ENCODE measurements around the gene CD93. TPM values are rescaled to one million over a fixed set of nuclear protein-coding genes. Genes with fewer than 3 reads are reported as not detected.

CD93 gene
- total and polyA plus RNA-seq, 7 donors: 7.7 to 35.7 (median 17.6) TPM

- H3K4me1 ChIP-seq: peaks cover 20% of the 10 kb centered on the region
- no peaks in the 10 kb centered on the region for H3K9me3 ChIP-seq
- H3K27me3 ChIP-seq (ENCODE audit: insufficient read depth in 3 of 3, low read length in 2 of 3): no peaks in the 10 kb centered on the region
- intact Hi-C loops (cut with DNase I): loop anchor here in 1 of 2 donors (2.0 kb wide), 1 partner anchor 29 kb away; no protein-coding TSS in a partner anchor
- H3K36me3 ChIP-seq (ENCODE audit: insufficient read depth in 1 of 2, low read depth in 1 of 2): no peaks in the 10 kb centered on the region
- no peak overlapping the region for H3K4me3 ChIP-seq
- ATAC-seq: no peak
- no peak overlapping the region for H3K27ac ChIP-seq
- no peak for TF ChIP-seq CTCF (IDR thresholded peaks at IDR 0.05)
- 89 to 94% (median 92%) methylated on average over 3 of the region's 3 CpGs for WGBS, 3 donors
- no peak for DNase-seq
Measured at GRCh38 chr20:23095499-23095898, 9.4 kb upstream of the CD93 start.

GRCh38 chr20:23094927-23095326 lies 8.8 kb upstream of the CD93 start:
- Histone ChIP-seq H3K36me3 (ENCODE audit: insufficient read depth in 1 of 2, low read depth in 1 of 2) (no peaks in the 10 kb centered on the region), H3K27ac (no peak overlapping the region), H3K27me3 (ENCODE audit: insufficient read depth in 3 of 3, low read length in 2 of 3) (no peaks in the 10 kb centered on the region), H3K4me1 (peaks cover 20% of the 10 kb centered on the region), H3K4me3 (no peak overlapping the region), H3K9me3 (no peaks in the 10 kb centered on the region)
- no peak for TF ChIP-seq CTCF (IDR thresholded peaks at IDR 0.05)
- DNase-seq (no peak), ATAC-seq (no peak)
- WGBS, 3 donors: 94 to 97% (median 95%) methylated on average over 8 of the region's 8 CpGs
- intact Hi-C loops (cut with DNase I): loop anchor here in 1 of 2 donors (2.0 kb wide), 1 partner anchor 30 kb away; no protein-coding TSS in a partner anchor

GRCh38 chr20:23094213-23094896 lies 8.2 kb upstream of the CD93 start:
- TF ChIP-seq CTCF (IDR thresholded peaks at IDR 0.05): no peak
- H3K4me3 ChIP-seq: no peak overlapping the region
- H3K4me1 ChIP-seq: peaks cover 20% of the 10 kb centered on the region
- no peaks in the 10 kb centered on the region for H3K36me3 ChIP-seq (ENCODE audit: insufficient read depth in 1 of 2, low read depth in 1 of 2)
- intact Hi-C loops (cut with DNase I): loop anchor here in 1 of 2 donors (2.0 kb wide), 1 partner anchor 30 kb away; no protein-coding TSS in a partner anchor
- 68 to 84% (median 73%) methylated on average over 13 of the region's 13 CpGs for WGBS, 3 donors
- ATAC-seq (no peak), DNase-seq (no peak)
- no peaks in the 10 kb centered on the region for H3K27me3 ChIP-seq (ENCODE audit: insufficient read depth in 3 of 3, low read length in 2 of 3)
- no peak overlapping the region for H3K27ac ChIP-seq
- H3K9me3 ChIP-seq: no peaks in the 10 kb centered on the region

- intact Hi-C loops (cut with DNase I): loop anchor here in 1 of 2 donors (2.0 kb wide), 1 partner anchor 31 kb away; no protein-coding TSS in a partner anchor
- peaks cover 20% of the 10 kb centered on the region for H3K4me1 ChIP-seq
- WGBS, 3 donors: 60 to 67% (median 63%) methylated on average over 3 of the region's 3 CpGs
- no peak for TF ChIP-seq CTCF (IDR thresholded peaks at IDR 0.05)
- ATAC-seq (peak in 1 of 4 donors; percentile 4), DNase-seq (no peak)
- no peaks in the 10 kb centered on the region for H3K27me3 ChIP-seq (ENCODE audit: insufficient read depth in 3 of 3, low read length in 2 of 3)
- no peak overlapping the region for H3K4me3 ChIP-seq
- peak overlapping the region; percentile 87 for H3K27ac ChIP-seq
- H3K9me3 ChIP-seq: no peaks in the 10 kb centered on the region
- no peaks in the 10 kb centered on the region for H3K36me3 ChIP-seq (ENCODE audit: insufficient read depth in 1 of 2, low read depth in 1 of 2)
Measured at GRCh38 chr20:23093613-23094012, 7.5 kb upstream of the CD93 start.

Measured in psoas muscle (tissue), 8 donors.